GM18861 (cell line): ENCODE measurements around the gene LAMTOR5.
A peak's percentile ranks its signal among the peaks of the same experiment; 100 is the strongest.

Source experiments
- ATAC-seq: cut with Tn5 transposase; IDR thresholded peaks from one replicate; pipeline ENCODE4 v1.9.1; 2021; ENCODE audit not compliant: unreplicated experiment

LAMTOR5 gene

GRCh38 chr1:110390692-110391245, 16.7 kb downstream of the LAMTOR5 start, which contains the start of gene SLC16A4:
SLC16A4 (minus strand) TSS chr1:110391026; CDS start chr1:110389323, 1,703 bp downstream.
- ATAC-seq, result no peak

GRCh38 chr1:110390096-110390495, 17.4 kb downstream of the LAMTOR5 start:
- no peak for ATAC-seq

GRCh38 chr1:110387048-110387754, 20.3 kb downstream of the LAMTOR5 start:
- no peak for ATAC-seq

GRCh38 chr1:110385369-110385768, 22.1 kb downstream of the LAMTOR5 start:
- ATAC-seq, result no peak

- ATAC-seq, result peak; percentile 66
These were observed 22.7 kb downstream of the LAMTOR5 start for GRCh38 chr1:110384581-110385321.

- no peak for ATAC-seq
These were observed 24.1 kb downstream of the LAMTOR5 start for GRCh38 chr1:110383251-110383990.

GRCh38 chr1:110380672-110381283, 26.7 kb downstream of the LAMTOR5 start:
- no peak for ATAC-seq

GRCh38 chr1:110375490-110375889, 32.0 kb downstream of the LAMTOR5 start:
- no peak for ATAC-seq

- ATAC-seq, result no peak
These were observed 36.7 kb downstream of the LAMTOR5 start for GRCh38 chr1:110370827-110371226.

- ATAC-seq, result no peak
These were observed 43.3 kb downstream of the LAMTOR5 start for GRCh38 chr1:110364221-110364620.

GRCh38 chr1:110361856-110362255, 45.6 kb downstream of the LAMTOR5 start:
- no peak for ATAC-seq

- no peak for ATAC-seq
These were observed 47.1 kb downstream of the LAMTOR5 start for GRCh38 chr1:110360431-110360830.

- no peak for ATAC-seq
These were observed 51.1 kb downstream of the LAMTOR5 start for GRCh38 chr1:110356379-110356778.

- ATAC-seq, result no peak
These were observed 52.2 kb downstream of the LAMTOR5 start for GRCh38 chr1:110355321-110355720.
